ENCODE results near the gene PDHX.

The PDHX gene

GRCh38 chr11:34929794-34930763, 13.7 kb downstream of the PDHX start:
- TF ChIP-seq CTCF (IDR thresholded peaks at IDR 0.05), result no peak
- H3K36me3 ChIP-seq, result peaks cover 11% of the 10 kb centered on the region
- H3K27ac ChIP-seq, result no peak overlapping the region
- peaks cover 0 to 9% of the 10 kb centered on the region in 2 experiments for H3K4me1 ChIP-seq (ENCODE audit: control insufficient read depth in 1 of 2, insufficient read depth in 1 of 2, low read depth in 1 of 2, low read length in 1 of 2)
- no peaks in the 10 kb centered on the region for H3K9me3 ChIP-seq
- no peak overlapping the region for H3K4me3 ChIP-seq (ENCODE audit: low read depth in 1 of 2, low read length in 1 of 2)
- no peaks in the 10 kb centered on the region for H3K27me3 ChIP-seq

GRCh38 chr11:34936945-34937629, 20.7 kb downstream of the PDHX start:
- Histone ChIP-seq H3K4me3 (ENCODE audit: low read depth in 1 of 2, low read length in 1 of 2) (no peak overlapping the region), H3K9me3 (no peaks in the 10 kb centered on the region), H3K27me3 (no peaks in the 10 kb centered on the region), H3K4me1 (ENCODE audit: control insufficient read depth in 1 of 2, insufficient read depth in 1 of 2, low read depth in 1 of 2, low read length in 1 of 2) (peaks cover 0 to 3% of the 10 kb centered on the region in 2 experiments), H3K36me3 (peaks cover 11% of the 10 kb centered on the region), H3K27ac (no peak overlapping the region)
- TF ChIP-seq CTCF (IDR thresholded peaks at IDR 0.05), result no peak

- no peak for TF ChIP-seq CTCF (IDR thresholded peaks at IDR 0.05)
- Histone ChIP-seq H3K4me3 (ENCODE audit: low read depth in 1 of 2, low read length in 1 of 2) (no peak overlapping the region), H3K36me3 (no peaks in the 10 kb centered on the region), H3K27me3 (no peaks in the 10 kb centered on the region), H3K9me3 (no peaks in the 10 kb centered on the region), H3K4me1 (ENCODE audit: control insufficient read depth in 1 of 2, insufficient read depth in 1 of 2, low read depth in 1 of 2, low read length in 1 of 2) (peaks cover 0 to 3% of the 10 kb centered on the region in 2 experiments), H3K27ac (no peak overlapping the region)
Observed at GRCh38 chr11:34938611-34939010, 22.2 kb downstream of the PDHX start.

- Histone ChIP-seq H3K27ac (no peak overlapping the region), H3K9me3 (no peaks in the 10 kb centered on the region)
- no peak for TF ChIP-seq CTCF (IDR thresholded peaks at IDR 0.05)
Observed at GRCh38 chr11:34940026-34940677, 23.7 kb downstream of the PDHX start.

GRCh38 chr11:34941688-34942087, 25.3 kb downstream of the PDHX start:
- Histone ChIP-seq H3K4me3 (ENCODE audit: low read depth in 1 of 2, low read length in 1 of 2) (no peak overlapping the region), H3K36me3 (no peaks in the 10 kb centered on the region), H3K27ac (no peak overlapping the region), H3K9me3 (no peaks in the 10 kb centered on the region), H3K4me1 (ENCODE audit: control insufficient read depth in 1 of 2, insufficient read depth in 1 of 2, low read depth in 1 of 2, low read length in 1 of 2) (peaks cover 0 to 3% of the 10 kb centered on the region in 2 experiments), H3K27me3 (no peaks in the 10 kb centered on the region)
- TF ChIP-seq CTCF (IDR thresholded peaks at IDR 0.05), result no peak

More at GRCh38 chr11:34940026-34940677, 23.7 kb downstream of the PDHX start:
- Histone ChIP-seq H3K4me3 (ENCODE audit: low read depth in 1 of 2, low read length in 1 of 2) (no peak overlapping the region), H3K27me3 (no peaks in the 10 kb centered on the region), H3K36me3 (no peaks in the 10 kb centered on the region), H3K4me1 (ENCODE audit: control insufficient read depth in 1 of 2, insufficient read depth in 1 of 2, low read depth in 1 of 2, low read length in 1 of 2) (peaks cover 0 to 3% of the 10 kb centered on the region in 2 experiments)

Measured in neutrophil (primary cell).